Activated CD4-positive, alpha-beta T cell treated with anti-CD3 and anti-CD28 coated beads for 36 hours (primary cell): ENCODE measurements around the gene EVI5. TPM values are rescaled to one million over a fixed set of nuclear protein-coding genes. Genes with fewer than 3 reads are reported as not detected.
A peak's percentile ranks its signal among the peaks of the same experiment; 100 is the strongest.
"Not testable (repeated sequence)": the region's sequence is repeated elsewhere in the genome, so short reads cannot be mapped to it uniquely, and the experiment has no call there.

ENCODE experiments used
- ATAC-seq: fragments of 200-7000 bp; cut with Tn5 transposase; one replicate; pipeline ENCODE4 v1.10.0; 2021; ENCODE audit warnings: mild to moderate bottlenecking, moderate library complexity
- CTCF ChIA-PET: fragments of 350-600 bp; sonication (Branson Sonifier 250); formaldehyde crosslinking; loops from one replicate; lab custom pipeline; 2021; ENCODE audit warnings: antibody characterized with exemption; lab: Charles Lee
- POLR2A ChIA-PET: fragments of 350-600 bp; sonication (Branson Sonifier 250); formaldehyde crosslinking; loops from one replicate; lab custom pipeline; 2021; ENCODE audit warnings: antibody characterized with exemption, inconsistent platforms; lab: Charles Lee
- DNase-seq: peaks from one replicate; pipeline ENCODE4 v3.0.0-alpha.2; 2020
- H3K27ac Mint-ChIP-seq: one replicate; pipeline ENCODE4 v1.8.0; 2021; ENCODE audit warnings: mixed read lengths
- H3K27me3 Mint-ChIP-seq: one replicate; pipeline ENCODE4 v1.8.0; 2021; ENCODE audit warnings: mixed read lengths
- H3K36me3 Mint-ChIP-seq: one replicate; pipeline ENCODE4 v1.8.0; 2021; ENCODE audit warnings: low read depth, mixed read lengths
- H3K4me1 Mint-ChIP-seq: one replicate; pipeline ENCODE4 v1.8.0; 2021; ENCODE audit warnings: mixed read lengths
- H3K4me3 Mint-ChIP-seq: one replicate; pipeline ENCODE4 v1.8.0; 2021; ENCODE audit warnings: mild to moderate bottlenecking, moderate library complexity, mixed read lengths
- H3K9me3 Mint-ChIP-seq: one replicate; pipeline ENCODE4 v1.8.0; 2021; ENCODE audit warnings: low read depth, mixed read lengths
- intact Hi-C, 2 experiments: fragments of 100-400 bp; cut with DNase I in 1 of 2; cut with micrococcal nuclease in 1 of 2; formaldehyde crosslinking; loops; one replicate each; pipeline versions ENCODE4 v1.14.2 to v1.15.1; 2022 to 2024; cut with DNase I, micrococcal nuclease
- total RNA-seq, 2 experiments: library from RNA; stranded (reverse); gene quantifications; one replicate each; pipeline ENCODE4 v1.2.3, GENCODE V29; 2021

The EVI5 gene
- total RNA-seq, 2 experiments from 2014 or later, result 28.5 to 32.6 TPM

GRCh38 chr1:92543131-92544055 lies 241.5 kb downstream of the EVI5 start:
- intact Hi-C loops, result no loop called here
- DNase-seq (no peak), ATAC-seq (no peak)
- peak overlapping the region; percentile 70 for H3K27ac Mint-ChIP-seq
- no peak overlapping the region for H3K4me3 Mint-ChIP-seq
- peaks cover 69% of the 10 kb centered on the region for H3K36me3 Mint-ChIP-seq
- CTCF ChIA-PET, result interaction anchor here (0.6 to 2.6 kb wide), 9 partner anchors 8 to 64 kb away, joined by 3 to 8 read pairs (median 3); partner anchors contain the start of gene GFI1
- H3K4me1 Mint-ChIP-seq, result peaks cover 77% of the 10 kb centered on the region
- peaks cover 2% of the 10 kb centered on the region for H3K9me3 Mint-ChIP-seq
- H3K27me3 Mint-ChIP-seq, result no peaks in the 10 kb centered on the region
- POLR2A ChIA-PET, result interaction anchor here (0.5 to 1.1 kb wide), 3 partner anchors 9 to 57 kb away, joined by 3 to 4 read pairs (median 3); partner anchors contain the start of gene GFI1

- H3K4me3 Mint-ChIP-seq, result peak overlapping the region; percentile 70
- POLR2A ChIA-PET, result interaction anchor here (0.5 to 3.6 kb wide), 15 partner anchors 13 to 734 kb away, joined by 3 to 101 read pairs (median 6); partner anchors contain the start of gene GFI1
- no peaks in the 10 kb centered on the region for H3K27me3 Mint-ChIP-seq
- H3K4me1 Mint-ChIP-seq, result peaks cover 87% of the 10 kb centered on the region
- ATAC-seq (peak; percentile 68), DNase-seq (peak; percentile 53)
- intact Hi-C loops, result loop anchor here (1.0 to 5.0 kb wide), 15 partner anchors 18 to 1036 kb away; partner anchors contain the start of genes CDC7 (in 1 of the 2) and DIPK1A (in 1 of the 2)
- peaks cover 5% of the 10 kb centered on the region for H3K9me3 Mint-ChIP-seq
- H3K36me3 Mint-ChIP-seq, result peaks cover 61% of the 10 kb centered on the region
- peak overlapping the region; percentile 98 for H3K27ac Mint-ChIP-seq
- CTCF ChIA-PET, result interaction anchor here (0.8 to 3.9 kb wide), 16 partner anchors 12 to 228 kb away, joined by 3 to 36 read pairs (median 6); partner anchors contain the start of gene GFI1
Observed at GRCh38 chr1:92538413-92539061, 246.4 kb downstream of the EVI5 start.

GRCh38 chr1:92538048-92538412 lies 246.9 kb downstream of the EVI5 start:
- ChIA-PET CTCF (interaction anchor here (1.0 to 3.9 kb wide), 17 partner anchors 11 to 227 kb away, joined by 3 to 36 read pairs (median 5); partner anchors contain the start of gene GFI1), POLR2A (interaction anchor here (0.7 to 3.6 kb wide), 13 partner anchors 14 to 222 kb away, joined by 3 to 101 read pairs (median 8); partner anchors contain the start of gene GFI1)
- Mint-ChIP-seq H3K36me3 (peaks cover 61% of the 10 kb centered on the region), H3K4me3 (peak overlapping the region; percentile 70), H3K9me3 (peaks cover 6% of the 10 kb centered on the region), H3K27me3 (no peaks in the 10 kb centered on the region), H3K4me1 (peaks cover 87% of the 10 kb centered on the region), H3K27ac (peak overlapping the region; percentile 98)
- peak; percentile 67 for ATAC-seq
- intact Hi-C loops, result loop anchor here (1.0 to 5.0 kb wide), 15 partner anchors 19 to 1036 kb away; partner anchors contain the start of genes CDC7 (in 1 of the 2) and DIPK1A (in 1 of the 2)
- peak; percentile 21 for DNase-seq

GRCh38 chr1:92536980-92537884 lies 247.7 kb downstream of the EVI5 start:
- no peak for DNase-seq
- intact Hi-C loops, result loop anchor here (1.0 to 5.0 kb wide), 10 partner anchors 35 to 1035 kb away; partner anchors contain the start of genes CDC7 (in 1 of the 2), DIPK1A (in 1 of the 2) and GFI1 (in 1 of the 2)
- peak; percentile 53 for ATAC-seq
- CTCF ChIA-PET, result interaction anchor here (0.7 to 3.9 kb wide), 15 partner anchors 11 to 295 kb away, joined by 3 to 36 read pairs (median 5); partner anchors contain the start of genes GFI1 and RPL5
- H3K36me3 Mint-ChIP-seq, result peaks cover 62% of the 10 kb centered on the region
- H3K4me3 Mint-ChIP-seq, result peak overlapping the region; percentile 70
- POLR2A ChIA-PET, result interaction anchor here (0.6 to 3.6 kb wide), 9 partner anchors 43 to 407 kb away, joined by 3 to 101 read pairs (median 8); partner anchors contain the start of gene GFI1
- H3K27me3 Mint-ChIP-seq, result no peaks in the 10 kb centered on the region
- H3K27ac Mint-ChIP-seq, result peak overlapping the region; percentile 98
- peaks cover 89% of the 10 kb centered on the region for H3K4me1 Mint-ChIP-seq
- peaks cover 6% of the 10 kb centered on the region for H3K9me3 Mint-ChIP-seq

- DNase-seq, result no peak
- no peak for ATAC-seq
- H3K36me3 Mint-ChIP-seq, result peaks cover 66% of the 10 kb centered on the region
- ChIA-PET POLR2A (interaction anchor here (0.9 to 3.6 kb wide), 3 partner anchors 49 to 62 kb away, joined by 3 to 101 read pairs (median 20); partner anchors contain the start of gene GFI1), CTCF (interaction anchor here (1.5 to 3.9 kb wide), 4 partner anchors 16 to 54 kb away, joined by 3 to 36 read pairs (median 10); partner anchors contain the start of gene GFI1)
- peak overlapping the region; percentile 59 for H3K4me3 Mint-ChIP-seq
- H3K4me1 Mint-ChIP-seq, result peaks cover 89% of the 10 kb centered on the region
- intact Hi-C loops, result loop anchor here (2.0 to 5.0 kb wide), 7 partner anchors 34 to 1034 kb away; partner anchors contain the start of genes CDC7 (in 1 of the 2) and DIPK1A (in 1 of the 2)
- peaks cover 4% of the 10 kb centered on the region for H3K9me3 Mint-ChIP-seq
- H3K27me3 Mint-ChIP-seq, result no peaks in the 10 kb centered on the region
- peak overlapping the region; percentile 98 for H3K27ac Mint-ChIP-seq
Observed at GRCh38 chr1:92536211-92536979, 248.5 kb downstream of the EVI5 start.

GRCh38 chr1:92532371-92532770 lies 252.5 kb downstream of the EVI5 start:
- DNase-seq, intact Hi-C loops, POLR2A ChIA-PET, ATAC-seq, H3K27me3 Mint-ChIP-seq: not testable (repeated sequence)
- H3K4me3 Mint-ChIP-seq, result peak overlapping the region; percentile 60
- CTCF ChIA-PET, result interaction anchor here (1.9 kb wide), 1 partner anchor 44 kb away, joined by 4 read pairs; no protein-coding TSS in a partner anchor
- H3K36me3 Mint-ChIP-seq, result peaks cover 74% of the 10 kb centered on the region
- peaks cover 10% of the 10 kb centered on the region for H3K9me3 Mint-ChIP-seq
- H3K27ac Mint-ChIP-seq, result peak overlapping the region; percentile 98
- H3K4me1 Mint-ChIP-seq, result peaks cover 71% of the 10 kb centered on the region

GRCh38 chr1:92531939-92532338 lies 253.0 kb downstream of the EVI5 start:
- intact Hi-C loops, H3K27me3 Mint-ChIP-seq, DNase-seq, POLR2A ChIA-PET, ATAC-seq: not testable (repeated sequence)
- peak overlapping the region; percentile 60 for H3K4me3 Mint-ChIP-seq
- CTCF ChIA-PET, result interaction anchor here (1.1 to 1.9 kb wide), 2 partner anchors 22 to 44 kb away, joined by 3 to 4 read pairs; no protein-coding TSS in a partner anchor
- peaks cover 77% of the 10 kb centered on the region for H3K36me3 Mint-ChIP-seq
- H3K27ac Mint-ChIP-seq, result peak overlapping the region; percentile 98
- peaks cover 70% of the 10 kb centered on the region for H3K4me1 Mint-ChIP-seq
- H3K9me3 Mint-ChIP-seq, result peaks cover 10% of the 10 kb centered on the region

- intact Hi-C loops, result no loop called here
- ChIA-PET POLR2A (no interaction called here), CTCF (interaction anchor here (1.3 kb wide), 1 partner anchor 44 kb away, joined by 3 read pairs; no protein-coding TSS in a partner anchor)
- no peak for DNase-seq
- Mint-ChIP-seq H3K36me3 (peaks cover 63% of the 10 kb centered on the region), H3K27ac (no peak overlapping the region), H3K4me3 (no peak overlapping the region), H3K4me1 (peaks cover 33% of the 10 kb centered on the region), H3K9me3 (peaks cover 7% of the 10 kb centered on the region), H3K27me3 (no peaks in the 10 kb centered on the region)
- no peak for ATAC-seq
Observed at GRCh38 chr1:92527670-92528069, 257.2 kb downstream of the EVI5 start.

- CTCF ChIA-PET, result interaction anchor here (0.5 to 1.3 kb wide), 4 partner anchors 9 to 59 kb away, joined by 3 to 4 read pairs (median 4); no protein-coding TSS in a partner anchor
- H3K27ac Mint-ChIP-seq, H3K4me3 Mint-ChIP-seq, intact Hi-C loops, H3K27me3 Mint-ChIP-seq, H3K9me3 Mint-ChIP-seq, DNase-seq, POLR2A ChIA-PET: not testable (repeated sequence)
- Mint-ChIP-seq H3K4me1 (peaks cover 11% of the 10 kb centered on the region), H3K36me3 (peaks cover 49% of the 10 kb centered on the region)
- peak; percentile 23 for ATAC-seq
Observed at GRCh38 chr1:92524944-92525590, 259.8 kb downstream of the EVI5 start.
